CD4-positive, alpha-beta T cell treated with Interleukin-4 for 4 hours (primary cell): ENCODE data around the gene ACAT2.
"Not testable (repeated sequence)": the region's sequence is repeated elsewhere in the genome, so short reads cannot be mapped to it uniquely, and the experiment has no call there.

Experiments
- DNase-seq: peaks from one replicate; pipeline ENCODE4 v3.0.0-alpha.2; 2020

Gene ACAT2

GRCh38 chr6:159761873-159762680 lies at the start of gene ACAT2:
Gene ACAT2, plus strand, starts transcription at chr6:159762045. Its CDS starts 43 bp downstream, at chr6:159762088.
- peak; percentile 93 for DNase-seq

- DNase-seq: not testable (repeated sequence)
Measured at GRCh38 chr6:159712389-159712788, 49.5 kb upstream of the ACAT2 start.

DNA sequence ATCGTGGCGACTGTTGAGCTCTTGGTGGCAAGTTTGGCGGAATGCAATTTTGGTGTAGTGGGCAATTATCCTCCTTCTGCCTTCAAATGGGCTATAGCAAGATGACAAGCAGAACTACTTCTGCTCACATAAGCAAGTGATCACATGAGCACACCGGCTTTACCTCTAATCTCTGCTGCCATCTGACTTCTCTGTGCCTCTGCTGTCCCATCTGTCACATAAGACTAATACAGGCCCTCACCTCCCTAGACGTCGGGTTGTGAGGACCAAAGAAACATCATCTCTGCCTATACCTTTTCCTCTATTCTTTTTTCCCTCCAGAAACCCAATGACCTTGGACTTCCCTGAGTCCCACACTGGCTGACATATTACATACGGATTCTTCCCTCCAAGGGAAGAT lies 47.9 kb upstream of the ACAT2 start:
- DNase-seq: no peak

DNA sequence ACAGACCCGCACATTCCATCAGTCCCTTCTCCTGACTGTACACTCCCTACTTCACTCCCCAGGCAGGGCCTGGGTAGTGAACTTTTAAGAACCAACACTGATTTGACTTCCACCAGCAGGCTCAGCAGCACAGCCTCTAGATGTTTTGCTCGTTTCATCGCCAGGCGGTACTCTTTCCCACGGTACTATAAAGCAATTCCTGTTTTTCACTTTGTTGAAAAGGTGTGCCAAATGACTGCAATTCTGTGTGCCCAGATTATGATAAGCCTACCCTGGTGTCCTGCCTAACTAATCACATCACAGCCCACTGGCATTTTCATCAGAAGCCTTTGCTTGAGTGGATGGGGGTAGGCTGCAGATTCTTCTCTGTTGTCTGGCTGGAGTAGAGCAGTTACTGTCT lies 47.4 kb upstream of the ACAT2 start:
- no peak for DNase-seq

DNA sequence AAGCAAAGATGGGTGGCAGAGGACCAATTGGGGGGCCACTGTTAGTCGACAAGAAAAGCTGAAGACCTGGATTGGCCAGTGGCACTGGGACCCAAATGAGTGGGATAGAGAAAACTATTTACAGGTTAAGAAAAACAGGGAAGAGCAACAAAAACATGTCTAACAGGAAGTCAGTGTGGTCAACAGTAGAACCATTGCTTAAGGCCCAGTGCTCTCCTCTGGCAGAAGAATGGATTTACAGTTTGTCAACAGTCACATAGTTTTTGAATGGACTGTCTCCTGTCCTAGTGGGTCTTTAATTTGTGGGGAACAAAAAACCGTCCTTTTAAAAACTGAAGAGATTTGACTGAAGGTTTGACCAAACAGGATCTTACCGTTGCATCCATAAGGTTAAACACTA lies 46.7 kb upstream of the ACAT2 start:
- no peak for DNase-seq

- no peak for DNase-seq
Measured at GRCh38 chr6:159715605-159716004, 46.2 kb upstream of the ACAT2 start.

DNA sequence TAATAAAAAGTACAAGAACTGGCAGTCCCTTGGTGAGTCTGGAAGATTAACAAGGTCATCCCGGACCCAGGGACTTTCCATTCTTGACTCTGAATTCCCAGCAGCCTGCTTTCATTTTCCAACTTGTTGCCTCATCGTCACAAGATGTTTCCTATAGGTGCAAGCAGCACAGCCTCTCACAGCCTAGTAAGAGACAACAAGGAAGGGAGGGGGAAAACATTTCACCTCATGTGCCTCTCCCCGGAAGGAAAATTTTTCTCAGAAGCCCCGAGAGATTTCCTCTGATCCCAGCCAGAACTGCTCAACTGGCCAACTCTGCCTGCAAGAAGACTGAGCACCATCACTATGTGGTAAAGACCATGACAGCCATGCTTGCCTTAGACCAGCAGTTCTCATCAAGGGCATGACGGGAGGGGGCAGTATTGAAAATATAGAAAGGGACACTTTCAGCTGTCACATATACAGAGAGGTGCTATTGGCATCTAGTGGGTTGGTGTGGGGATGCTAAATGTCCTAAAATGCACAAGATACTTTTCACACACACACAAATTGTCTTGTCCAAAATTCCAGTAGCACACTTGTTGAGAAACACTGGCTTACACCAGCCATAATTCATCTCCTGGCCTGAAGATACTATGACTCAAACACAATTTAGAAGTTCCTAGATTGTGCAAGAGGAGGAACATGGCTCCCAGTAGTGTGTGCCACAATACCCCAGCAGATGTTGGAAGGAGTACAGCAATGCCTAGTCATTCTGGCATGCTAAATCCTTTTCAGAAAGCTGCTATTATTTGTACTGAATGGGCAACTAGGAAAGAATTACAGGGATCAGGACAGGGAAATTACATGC lies 45.4 kb upstream of the ACAT2 start:
- DNase-seq: no peak

DNA sequence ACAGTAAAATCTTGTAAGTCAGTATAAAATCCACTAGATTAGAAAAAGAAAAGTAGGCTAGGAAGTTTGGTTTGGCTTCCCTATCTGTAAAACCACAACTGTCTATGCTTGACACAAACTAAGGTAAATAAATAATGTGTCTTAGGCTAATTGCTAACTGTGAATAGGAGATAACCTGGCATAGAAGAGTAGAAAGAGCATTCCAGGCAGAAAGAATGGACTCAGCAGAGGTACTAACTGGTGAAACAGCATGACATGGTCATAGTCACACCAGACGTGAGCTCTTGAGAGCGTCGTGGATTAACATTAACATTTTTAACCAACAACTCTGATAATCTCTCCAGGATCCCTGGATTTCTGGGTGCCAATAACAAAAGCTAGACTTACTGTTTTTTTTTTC lies 43.2 kb upstream of the ACAT2 start:
- no peak for DNase-seq

DNA sequence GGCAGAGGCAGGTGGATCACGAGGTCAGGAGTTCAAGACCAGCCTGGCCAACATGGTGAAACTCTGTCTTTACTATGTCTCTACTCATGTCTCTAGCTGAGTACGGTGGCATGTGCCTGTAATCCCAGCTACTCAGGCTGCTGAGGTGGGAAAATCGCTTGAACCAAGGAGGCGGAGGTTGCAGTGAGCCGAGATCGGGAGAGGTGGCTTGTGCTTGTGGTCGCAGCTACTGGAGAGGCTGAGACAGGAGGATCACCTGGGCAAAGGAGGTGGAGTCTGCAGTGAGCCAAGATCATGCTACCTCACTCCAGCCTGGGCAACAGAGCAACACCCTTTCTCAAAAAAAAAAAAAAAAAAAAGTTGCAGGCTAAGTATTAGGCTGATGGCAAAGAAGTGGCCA lies 42.6 kb upstream of the ACAT2 start:
- DNase-seq: no peak

DNA sequence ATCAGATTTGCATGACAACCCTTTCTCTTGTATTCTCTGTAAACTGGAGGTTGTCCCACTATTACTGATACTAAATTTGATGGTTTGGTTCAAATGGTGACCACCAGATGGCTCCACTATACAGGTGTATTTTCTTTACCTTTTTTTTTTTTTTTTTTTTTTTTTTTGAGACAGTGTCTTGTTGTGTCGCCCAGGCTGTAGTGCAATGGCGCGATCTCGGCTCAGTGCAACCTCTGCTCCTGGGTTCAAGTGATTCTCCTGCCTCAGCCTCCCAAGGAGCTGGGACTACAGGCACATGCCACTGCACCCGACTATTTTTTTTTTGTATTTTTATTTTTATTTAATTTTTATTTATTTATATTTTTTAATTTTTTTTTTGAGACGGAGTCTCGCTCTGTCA lies 41.1 kb upstream of the ACAT2 start:
- peak; percentile 68 for DNase-seq

GRCh38 chr6:159721981-159722380 lies 39.9 kb upstream of the ACAT2 start:
- DNase-seq: not testable (repeated sequence)

- no peak for DNase-seq
Measured at GRCh38 chr6:159722655-159723054, 39.2 kb upstream of the ACAT2 start.

GRCh38 chr6:159723259-159723658 lies 38.6 kb upstream of the ACAT2 start:
- DNase-seq: no peak

DNA sequence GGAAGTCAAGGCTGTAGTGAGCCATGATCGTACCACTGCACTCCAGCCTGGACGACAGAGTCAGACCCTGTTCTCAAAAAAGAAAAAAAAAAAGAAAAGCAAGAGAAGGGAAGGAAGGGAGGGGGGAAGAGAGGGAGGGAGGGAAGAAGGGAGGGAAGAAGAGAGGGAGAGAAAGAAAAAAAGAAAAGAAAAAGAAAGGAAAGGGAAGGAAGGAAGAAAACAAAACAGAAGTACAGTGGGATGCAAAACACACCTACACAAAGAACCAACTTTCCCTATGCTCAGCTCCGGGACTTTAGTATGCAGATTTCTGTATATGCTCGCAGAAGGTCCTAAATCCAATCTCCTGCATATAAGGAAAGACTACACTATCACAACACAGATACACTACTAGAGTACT lies 37.1 kb upstream of the ACAT2 start:
- no peak for DNase-seq

DNA sequence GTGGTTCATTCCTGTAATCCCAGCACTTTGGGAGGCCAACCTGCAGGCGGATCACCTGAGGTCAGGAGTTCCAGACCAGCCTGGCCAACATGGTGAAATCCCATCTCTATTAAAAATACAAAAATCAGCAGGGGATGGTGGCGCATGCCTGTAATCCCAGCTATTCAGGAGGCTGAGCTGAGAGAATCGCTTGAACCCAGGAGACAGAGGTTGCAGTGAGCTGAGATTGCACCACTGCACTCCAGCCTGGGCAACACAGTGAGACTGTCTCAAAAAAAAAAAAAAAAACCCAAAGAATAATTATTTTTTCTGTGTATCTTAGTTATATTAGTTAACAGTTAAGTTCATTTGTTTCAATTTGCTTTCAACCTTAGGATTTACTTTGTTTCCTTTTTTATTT lies 36.6 kb upstream of the ACAT2 start:
- DNase-seq: not testable (repeated sequence)

DNA sequence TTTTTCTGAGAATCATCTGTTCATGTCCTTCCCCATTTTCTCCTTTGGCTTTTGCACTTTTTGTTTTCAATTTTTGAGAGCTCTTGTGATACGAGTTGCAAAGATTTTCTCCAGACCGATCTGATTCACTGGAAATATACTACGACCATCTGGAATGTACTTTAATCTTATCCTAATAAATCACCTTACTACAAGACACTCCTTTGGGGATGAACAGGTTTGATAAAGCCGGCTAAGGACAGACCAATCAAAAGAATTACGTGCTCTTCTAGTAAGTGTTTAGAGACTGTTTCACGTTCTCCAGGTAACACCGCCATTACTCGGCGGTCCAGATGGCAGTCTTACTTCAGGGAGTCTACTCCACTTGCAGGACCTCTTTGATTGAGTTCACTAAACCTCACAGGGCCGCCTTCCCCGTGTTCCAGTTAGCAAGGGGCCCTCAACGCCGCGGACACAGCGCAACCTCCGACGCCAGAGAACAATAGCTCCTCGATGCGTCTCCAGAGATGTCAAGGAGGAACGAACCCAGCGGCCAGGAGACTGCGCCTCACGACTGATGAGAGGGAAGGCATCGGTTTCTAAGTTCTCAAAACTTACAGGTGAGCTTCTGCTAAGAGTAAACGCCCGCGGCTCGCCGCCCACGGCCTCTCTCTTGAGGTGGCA lies 35.5 kb upstream of the ACAT2 start:
- no peak for DNase-seq

GRCh38 chr6:159726918-159727716 lies 34.7 kb upstream of the ACAT2 start, which contains the start of gene WTAP:
Gene WTAP, plus strand, starts transcription at chr6:159727506. Its CDS starts 8,760 bp downstream, at chr6:159736266.
- DNase-seq: peak; percentile 98

DNA sequence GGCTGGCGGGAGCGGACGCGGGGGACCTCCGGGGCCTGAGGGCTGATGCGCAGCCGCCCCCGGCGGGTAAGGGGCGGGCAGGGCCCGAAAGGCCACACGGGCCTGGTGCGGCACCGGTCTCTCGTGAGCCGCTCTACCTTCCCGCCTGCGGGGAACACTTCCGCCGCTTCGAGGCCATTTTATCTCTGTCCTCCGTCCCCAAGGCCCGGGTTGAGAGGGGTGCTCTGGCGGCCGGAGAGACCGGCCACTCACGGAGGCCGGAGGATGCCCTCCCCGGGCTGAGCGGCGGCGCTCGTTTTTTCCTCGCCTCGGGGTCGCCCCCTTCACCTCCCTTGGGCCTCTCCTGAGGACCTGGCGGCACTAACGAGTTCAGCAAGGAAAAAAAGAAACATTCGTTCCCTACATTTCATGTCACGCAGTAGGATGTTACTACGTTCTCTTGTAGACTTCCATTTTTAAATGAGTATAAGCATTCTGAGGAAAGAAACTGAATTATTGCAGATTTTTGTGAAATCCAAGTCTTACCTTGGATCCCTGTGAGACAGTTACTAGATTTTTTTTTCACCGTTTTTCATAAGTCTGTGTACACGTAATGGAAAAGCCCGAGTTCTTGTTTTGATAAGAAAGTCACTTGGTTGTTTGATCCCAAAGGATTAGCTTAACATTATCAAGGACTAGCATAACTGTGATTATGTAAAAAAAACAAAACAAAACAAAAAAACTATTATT lies 34.0 kb upstream of the ACAT2 start:
- DNase-seq: peak; percentile 32

DNA sequence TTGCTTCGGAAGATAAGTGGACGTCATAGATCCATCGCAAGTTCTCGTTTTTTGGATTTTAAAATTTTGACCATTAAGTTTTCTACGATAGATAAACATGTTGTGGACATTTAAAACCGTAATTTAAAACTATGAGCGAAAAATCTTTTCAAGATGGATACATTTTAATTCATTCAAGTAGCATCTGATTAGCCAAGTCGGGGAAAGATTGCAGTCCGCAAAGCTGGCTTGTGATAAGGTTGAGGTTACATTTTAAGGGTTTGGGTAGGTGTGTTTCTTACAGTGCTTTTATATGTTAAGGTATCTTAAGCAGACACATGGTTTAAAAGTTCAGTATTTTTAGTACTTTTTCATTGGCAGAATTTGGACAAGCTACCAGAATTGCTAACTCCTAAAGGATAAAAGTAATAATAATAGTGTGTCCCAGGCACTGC lies 33.3 kb upstream of the ACAT2 start:
- peak; percentile 14 for DNase-seq

- no peak for DNase-seq
Measured at GRCh38 chr6:159729598-159730331, 32.1 kb upstream of the ACAT2 start.

DNA sequence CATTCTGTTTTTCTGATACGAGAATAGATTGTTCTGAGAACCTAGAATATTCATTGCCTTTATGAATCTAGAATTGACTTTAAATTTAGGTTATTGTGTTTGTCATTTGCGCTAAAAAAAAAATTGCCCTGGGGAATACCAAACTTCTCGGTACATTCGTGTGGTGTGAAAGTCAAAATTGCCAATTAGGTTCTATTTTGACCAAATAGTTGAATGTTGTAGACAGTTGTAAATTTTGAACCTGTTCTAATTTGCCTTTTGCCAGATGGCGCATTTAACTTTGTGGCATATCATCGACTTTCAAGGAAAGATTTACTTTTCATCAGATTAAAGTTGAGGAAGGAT lies 31.5 kb upstream of the ACAT2 start:
- DNase-seq: no peak
